ENCODE results near the gene CENPW.

CENPW gene

GRCh38 chr6:126373344-126373743 is 33.4 kb downstream of the CENPW start:
- no peak for DNase-seq (ENCODE audit: low read depth in 2 of 2)

GRCh38 chr6:126374372-126374771 is 34.5 kb downstream of the CENPW start:
- no peak for DNase-seq (ENCODE audit: low read depth in 2 of 2)

- DNase-seq (ENCODE audit: low read depth in 2 of 2) = no peak
These were observed 36.8 kb downstream of the CENPW start for GRCh38 chr6:126376682-126377081.

GRCh38 chr6:126377594-126378153 is 37.8 kb downstream of the CENPW start:
- DNase-seq (ENCODE audit: low read depth in 2 of 2) = no peak

- no peak for DNase-seq (ENCODE audit: low read depth in 2 of 2)
These were observed 40.2 kb downstream of the CENPW start for GRCh38 chr6:126380072-126380583.

GRCh38 chr6:126381498-126381897 is 41.6 kb downstream of the CENPW start:
- DNase-seq (ENCODE audit: low read depth in 2 of 2) = no peak

GRCh38 chr6:126383203-126383602 is 43.3 kb downstream of the CENPW start:
- no peak for DNase-seq (ENCODE audit: low read depth in 2 of 2)

- no peak for DNase-seq (ENCODE audit: low read depth in 2 of 2)
These were observed 45.6 kb downstream of the CENPW start for GRCh38 chr6:126385536-126385935.

GRCh38 chr6:126388104-126388598 is 48.2 kb downstream of the CENPW start:
- DNase-seq (ENCODE audit: low read depth in 2 of 2) = no peak

- DNase-seq (ENCODE audit: low read depth in 2 of 2) = no peak
These were observed 56.2 kb downstream of the CENPW start for GRCh38 chr6:126396131-126396530.

Data from stimulated activated CD4-positive, alpha-beta T cell treated with anti-CD3 and anti-CD28 coated beads, Interleukin-12 subunit alpha, Interleukin-12 subunit beta, amount 100 ng/mL, for 24 hours (primary cell).